Mesothelial cell of epicardium (in vitro differentiated cells): ENCODE measurements around the gene PAFAH1B1. TPM values are rescaled to one million over a fixed set of nuclear protein-coding genes. Genes with fewer than 3 reads are reported as not detected.
A peak's percentile ranks its signal among the peaks of the same experiment; 100 is the strongest.

ENCODE experiments used
- DNase-seq, 2 experiments: peaks; one replicate each; pipeline ENCODE4 v3.0.0; 2021; ENCODE audit warnings: low spot score in 2 of 2; ENCODE audit not compliant: unreplicated experiment in 2 of 2
- H3K27ac Mint-ChIP-seq: 2 replicates; pipeline ENCODE4 v1.8.0; 2021; ENCODE audit warnings: mixed read lengths
- H3K27me3 Mint-ChIP-seq: 2 replicates; pipeline ENCODE4 v1.8.0; 2021; ENCODE audit warnings: low read depth, mixed read lengths
- H3K36me3 Mint-ChIP-seq: 2 replicates; pipeline ENCODE4 v1.8.0; 2021; ENCODE audit warnings: mixed read lengths
- H3K4me1 Mint-ChIP-seq: 2 replicates; pipeline ENCODE4 v1.8.0; 2021; ENCODE audit warnings: mixed read lengths
- H3K4me3 Mint-ChIP-seq: 2 replicates; pipeline ENCODE4 v1.8.0; 2021; ENCODE audit warnings: mild to moderate bottlenecking, moderate library complexity, mixed read lengths
- H3K9me3 Mint-ChIP-seq: 2 replicates; pipeline ENCODE4 v1.8.0; 2021; ENCODE audit warnings: mixed read lengths
- CTCF ChIP-seq: fragments of 200-600 bp; sonication (generic); IDR thresholded peaks from one replicate; pipeline ENCODE4 v1.5.0; 2021; ENCODE audit warnings: antibody characterized with exemption; ENCODE audit not compliant: unreplicated experiment
- total RNA-seq: library from RNA; stranded (reverse); gene quantifications from 3 replicates; pipeline ENCODE4 v1.2.1, GENCODE V29; 2021

Gene PAFAH1B1
- total RNA-seq, 1 donor from 2014 or later, result 144 TPM

GRCh38 chr17:2602597-2603017, 9.2 kb downstream of the PAFAH1B1 start:
- H3K9me3 Mint-ChIP-seq, result no peaks in the 10 kb centered on the region
- H3K27ac Mint-ChIP-seq, result no peak overlapping the region
- no peak overlapping the region for H3K4me3 Mint-ChIP-seq
- peaks cover 7% of the 10 kb centered on the region for H3K36me3 Mint-ChIP-seq
- no peaks in the 10 kb centered on the region for H3K27me3 Mint-ChIP-seq
- no peak for DNase-seq
- H3K4me1 Mint-ChIP-seq, result peaks cover 26% of the 10 kb centered on the region
- TF ChIP-seq CTCF, result no peak

- Mint-ChIP-seq H3K27me3 (no peaks in the 10 kb centered on the region), H3K36me3 (peaks cover 7% of the 10 kb centered on the region), H3K27ac (peak overlapping the region; percentile 16), H3K4me3 (no peak overlapping the region), H3K4me1 (peaks cover 23% of the 10 kb centered on the region), H3K9me3 (no peaks in the 10 kb centered on the region)
- TF ChIP-seq CTCF, result no peak
- no peak for DNase-seq
Observed at GRCh38 chr17:2608350-2608913, 15.0 kb downstream of the PAFAH1B1 start.

- peaks cover 7% of the 10 kb centered on the region for H3K36me3 Mint-ChIP-seq
- H3K9me3 Mint-ChIP-seq, result no peaks in the 10 kb centered on the region
- no peak for TF ChIP-seq CTCF
- H3K4me3 Mint-ChIP-seq, result no peak overlapping the region
- DNase-seq, result no peak
- H3K4me1 Mint-ChIP-seq, result peaks cover 23% of the 10 kb centered on the region
- no peaks in the 10 kb centered on the region for H3K27me3 Mint-ChIP-seq
- peak overlapping the region; percentile 12 for H3K27ac Mint-ChIP-seq
Observed at GRCh38 chr17:2609091-2609490, 15.6 kb downstream of the PAFAH1B1 start.

GRCh38 chr17:2610195-2611175, 17.0 kb downstream of the PAFAH1B1 start:
- Mint-ChIP-seq H3K27ac (peak overlapping the region; percentile 67), H3K36me3 (peaks cover 1% of the 10 kb centered on the region), H3K27me3 (no peaks in the 10 kb centered on the region), H3K9me3 (no peaks in the 10 kb centered on the region), H3K4me3 (no peak overlapping the region), H3K4me1 (peaks cover 17% of the 10 kb centered on the region)
- no peak for DNase-seq
- no peak for TF ChIP-seq CTCF

- no peak for DNase-seq
- peaks cover 17% of the 10 kb centered on the region for H3K4me1 Mint-ChIP-seq
- no peaks in the 10 kb centered on the region for H3K27me3 Mint-ChIP-seq
- peaks cover 1% of the 10 kb centered on the region for H3K36me3 Mint-ChIP-seq
- no peak overlapping the region for H3K4me3 Mint-ChIP-seq
- peak overlapping the region; percentile 1 for H3K27ac Mint-ChIP-seq
- TF ChIP-seq CTCF, result no peak
- H3K9me3 Mint-ChIP-seq, result no peaks in the 10 kb centered on the region
Observed at GRCh38 chr17:2611627-2612026, 18.2 kb downstream of the PAFAH1B1 start.
